HEK293 (cell line): ENCODE data around the gene IGSF23.

ENCODE experiments used
- CTCF ChIA-PET: fragments of 350-600 bp; formaldehyde crosslinking; extraction: SDS; loops from one replicate; lab custom pipeline; 2021; ENCODE audit warnings: antibody characterized with exemption; lab: Yijun Ruan, JAX
- POLR2A ChIA-PET: fragments of 300-600 bp; formaldehyde crosslinking; extraction: SDS; loops from one replicate; lab custom pipeline; 2020; ENCODE audit warnings: antibody characterized with exemption, inconsistent platforms; lab: Yijun Ruan, JAX
- H3K27ac ChIP-seq: fragments of 200-500 bp; sonication (Bioruptor generic); 2 replicates; pipeline ENCODE4 v1.5.1; 2014; ENCODE audit warnings: low read depth, low read length, control low read depth, inconsistent platforms; ENCODE audit errors: extremely low read depth
- H3K36me3 ChIP-seq, 2 experiments: fragments of 200-500 bp in 1 of 2; sonication (Bioruptor generic) in 1 of 2; 1 replicate in 1 of 2; 2 replicates in 1 of 2; pipeline ENCODE4 v1.5.1; 2014 to 2017; ENCODE audit warnings: inconsistent platforms in 2 of 2, low read length in 2 of 2; ENCODE audit not compliant: control insufficient read depth in 2 of 2, insufficient read depth in 1 of 2
- H3K4me1 ChIP-seq: fragments of 200-500 bp; sonication (Bioruptor generic); 2 replicates; pipeline ENCODE4 v1.5.1; 2014; ENCODE audit warnings: mild to moderate bottlenecking, low read length, inconsistent platforms; ENCODE audit not compliant: control insufficient read depth, insufficient read depth
- H3K4me3 ChIP-seq: 2 replicates; pipeline ENCODE4 v1.5.1; 2011; ENCODE audit warnings: low read depth, mild to moderate bottlenecking, control low read depth, low read length, moderate library complexity
- H3K9me3 ChIP-seq: fragments of 200-500 bp; sonication (Bioruptor generic); 2 replicates; pipeline ENCODE4 v1.5.1; 2014; ENCODE audit warnings: low read depth, low read length, inconsistent platforms; ENCODE audit not compliant: control insufficient read depth, insufficient read depth
- BCL11B ChIP-seq: fragments of 450-650 bp; formaldehyde crosslinking; IDR thresholded peaks from 2 replicates; pipeline ENCODE4 v1.5.1; 2016; ENCODE audit warnings: low read depth, missing biosample characterization, missing genetic modification characterization
- GLI4 ChIP-seq: fragments of 450-650 bp; formaldehyde crosslinking; IDR thresholded peaks from 2 replicates; pipeline ENCODE4 v1.5.1; 2016; ENCODE audit warnings: missing biosample characterization, missing genetic modification characterization
- HOXD13 ChIP-seq: sonication (generic); formaldehyde crosslinking; IDR thresholded peaks from 2 replicates; pipeline ENCODE4 v1.8.0; 2022; ENCODE audit warnings: missing genetic modification reagents, borderline replicate concordance
- TRIM28 ChIP-seq: IDR thresholded peaks from 2 replicates; pipeline ENCODE4 v1.6.1; 2011; ENCODE audit warnings: low read length, control low read depth, borderline replicate concordance
- YY2 ChIP-seq: fragments of 450-650 bp; formaldehyde crosslinking; IDR thresholded peaks from 2 replicates; pipeline ENCODE4 v1.5.1; 2016; ENCODE audit warnings: missing biosample characterization, missing genetic modification characterization
- ZBTB17 ChIP-seq: fragments of 450-650 bp; formaldehyde crosslinking; IDR thresholded peaks from 2 replicates; pipeline ENCODE4 v1.5.1; 2016; ENCODE audit warnings: missing biosample characterization, missing genetic modification characterization
- ZBTB20 ChIP-seq: fragments of 450-650 bp; formaldehyde crosslinking; IDR thresholded peaks from 2 replicates; pipeline ENCODE4 v1.5.1; 2016; ENCODE audit warnings: missing biosample characterization, missing genetic modification characterization
- ZBTB7A ChIP-seq: fragments of 450-650 bp; formaldehyde crosslinking; IDR thresholded peaks from 2 replicates; pipeline ENCODE4 v1.5.1; 2016; ENCODE audit warnings: low read depth, missing biosample characterization, missing genetic modification characterization
- ZNF266 ChIP-seq: fragments of 450-650 bp; formaldehyde crosslinking; IDR thresholded peaks from 2 replicates; pipeline ENCODE4 v1.5.1; 2016; ENCODE audit warnings: missing biosample characterization, missing genetic modification characterization, low read depth
- ZNF292 ChIP-seq: fragments of 450-650 bp; formaldehyde crosslinking; IDR thresholded peaks from 2 replicates; pipeline ENCODE4 v1.5.1; 2016; ENCODE audit warnings: low read depth, missing biosample characterization, missing genetic modification characterization, borderline replicate concordance
- ZNF350 ChIP-seq: fragments of 450-650 bp; formaldehyde crosslinking; IDR thresholded peaks from 2 replicates; pipeline ENCODE4 v1.5.0; 2017; ENCODE audit warnings: missing biosample characterization, mild to moderate bottlenecking, missing genetic modification characterization
- ZNF354C ChIP-seq: fragments of 450-650 bp; formaldehyde crosslinking; IDR thresholded peaks from 2 replicates; pipeline ENCODE4 v1.5.1; 2016; ENCODE audit warnings: missing biosample characterization, missing genetic modification characterization, low read depth, borderline replicate concordance
- ZNF423 ChIP-seq: fragments of 450-650 bp; formaldehyde crosslinking; IDR thresholded peaks from 2 replicates; pipeline ENCODE4 v1.5.1; 2016; ENCODE audit warnings: missing biosample characterization, missing genetic modification characterization
- ZNF501 ChIP-seq: fragments of 450-650 bp; formaldehyde crosslinking; IDR thresholded peaks from 2 replicates; pipeline ENCODE4 v1.5.1; 2016; ENCODE audit warnings: missing biosample characterization, missing genetic modification characterization
- ZNF549 ChIP-seq: fragments of 450-650 bp; IDR thresholded peaks from 2 replicates; pipeline ENCODE4 v1.5.1; 2018; ENCODE audit warnings: missing biosample characterization, missing genetic modification characterization, mild to moderate bottlenecking, inconsistent platforms, moderate library complexity
- ZNF585B ChIP-seq: fragments of 450-650 bp; formaldehyde crosslinking; IDR thresholded peaks from 2 replicates; pipeline ENCODE4 v1.5.1; 2016; ENCODE audit warnings: missing biosample characterization, missing genetic modification characterization
- ZNF600 ChIP-seq: fragments of 450-650 bp; formaldehyde crosslinking; IDR thresholded peaks from 2 replicates; pipeline ENCODE4 v1.5.1; 2016; ENCODE audit warnings: missing biosample characterization, missing genetic modification characterization
- ZNF610 ChIP-seq: fragments of 450-650 bp; formaldehyde crosslinking; IDR thresholded peaks from 2 replicates; pipeline ENCODE4 v1.5.1; 2016; ENCODE audit warnings: missing biosample characterization, missing genetic modification characterization, borderline replicate concordance
- ZNF768 ChIP-seq: fragments of 450-650 bp; formaldehyde crosslinking; IDR thresholded peaks from 2 replicates; pipeline ENCODE4 v1.5.1; 2018; ENCODE audit warnings: missing biosample characterization, mild to moderate bottlenecking, missing genetic modification characterization
- TF ChIP-seq, protein P1 (sequence below): fragments of 450-650 bp; formaldehyde crosslinking; IDR thresholded peaks from 2 replicates; pipeline ENCODE4 v1.5.1; 2016; ENCODE audit warnings: missing biosample characterization, missing genetic modification characterization
- TF ChIP-seq, protein P2 (sequence below): fragments of 450-650 bp; formaldehyde crosslinking; IDR thresholded peaks from 2 replicates; pipeline ENCODE4 v1.5.1; 2016; ENCODE audit warnings: missing biosample characterization, missing genetic modification characterization
- TF ChIP-seq, protein P3 (sequence below): fragments of 450-650 bp; formaldehyde crosslinking; IDR thresholded peaks from 2 replicates; pipeline ENCODE4 v1.5.1; 2017; ENCODE audit warnings: missing biosample characterization, missing genetic modification characterization
- TF ChIP-seq, protein P4 (sequence below): fragments of 450-650 bp; formaldehyde crosslinking; IDR thresholded peaks from 2 replicates; pipeline ENCODE4; 2016; ENCODE audit warnings: missing biosample characterization, missing genetic modification characterization

Gene IGSF23

DNA sequence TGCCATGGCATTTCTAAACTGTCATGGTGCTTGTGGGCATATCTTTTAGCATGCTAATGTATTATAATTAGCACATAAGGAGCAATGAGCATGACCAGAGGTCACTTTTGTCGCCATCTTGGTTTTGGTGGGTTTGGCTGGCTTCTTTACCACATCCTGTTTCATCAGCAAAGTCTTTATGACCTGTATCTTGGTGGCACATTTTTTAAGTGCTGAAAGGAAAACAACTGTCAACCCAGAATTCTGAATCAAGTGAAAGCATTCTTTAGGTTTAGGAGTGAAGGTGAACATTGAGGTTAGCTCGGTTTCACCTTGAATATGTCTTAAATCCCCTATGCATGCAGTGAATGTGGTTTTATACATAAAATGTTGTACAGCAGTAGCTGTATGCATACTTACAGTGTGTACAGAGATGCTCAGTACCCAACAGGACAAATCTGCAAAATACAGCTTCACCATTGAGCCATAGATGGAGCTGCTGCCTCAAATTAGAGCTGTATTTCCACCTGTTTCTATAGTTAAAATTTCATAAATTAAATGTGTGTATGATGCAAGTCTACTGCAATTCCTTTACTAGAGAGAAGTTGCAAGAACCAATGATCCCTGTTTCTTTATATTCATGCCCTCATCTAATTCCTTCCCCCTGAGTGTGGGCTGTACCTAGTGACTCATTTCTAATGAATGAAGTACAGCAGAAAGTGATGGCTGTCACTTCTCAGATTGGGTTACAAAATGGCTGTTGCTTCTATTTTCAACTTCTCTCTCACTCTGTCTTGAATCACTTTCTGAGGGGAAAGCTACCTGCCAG lies 25.2 kb upstream of the IGSF23 start (continued):
- TF ChIP-seq ZNF585B (tag by site-specific recombination) = peak; percentile 23; the same call in 1 of the 2 replicates
- peak; percentile 64 for TF ChIP-seq ZNF350 (tag by site-specific recombination)
- no peak for TF ChIP-seq ZBTB20 (tag by site-specific recombination)
- peak; percentile 54; the same call in 1 of the 2 replicates for TF ChIP-seq YY2 (tag by site-specific recombination)
- no peak for TF ChIP-seq HOXD13 (CRISPR knock-in tag)
- TF ChIP-seq TRIM28 = no peak
- no peak for TF ChIP-seq ZBTB7A (tag by site-specific recombination)
- no peak for TF ChIP-seq ZNF610 (tag by site-specific recombination)
- TF ChIP-seq, protein P1, sequence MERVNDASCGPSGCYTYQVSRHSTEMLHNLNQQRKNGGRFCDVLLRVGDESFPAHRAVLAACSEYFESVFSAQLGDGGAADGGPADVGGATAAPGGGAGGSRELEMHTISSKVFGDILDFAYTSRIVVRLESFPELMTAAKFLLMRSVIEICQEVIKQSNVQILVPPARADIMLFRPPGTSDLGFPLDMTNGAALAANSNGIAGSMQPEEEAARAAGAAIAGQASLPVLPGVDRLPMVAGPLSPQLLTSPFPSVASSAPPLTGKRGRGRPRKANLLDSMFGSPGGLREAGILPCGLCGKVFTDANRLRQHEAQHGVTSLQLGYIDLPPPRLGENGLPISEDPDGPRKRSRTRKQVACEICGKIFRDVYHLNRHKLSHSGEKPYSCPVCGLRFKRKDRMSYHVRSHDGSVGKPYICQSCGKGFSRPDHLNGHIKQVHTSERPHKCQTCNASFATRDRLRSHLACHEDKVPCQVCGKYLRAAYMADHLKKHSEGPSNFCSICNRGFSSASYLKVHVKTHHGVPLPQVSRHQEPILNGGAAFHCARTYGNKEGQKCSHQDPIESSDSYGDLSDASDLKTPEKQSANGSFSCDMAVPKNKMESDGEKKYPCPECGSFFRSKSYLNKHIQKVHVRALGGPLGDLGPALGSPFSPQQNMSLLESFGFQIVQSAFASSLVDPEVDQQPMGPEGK (tag by site-specific recombination) = 0 out of 2 replicates have a peak, but pooled peaks have one; percentile 15
- TF ChIP-seq ZNF768 = no peak
- no peak for TF ChIP-seq ZNF266 (tag by site-specific recombination)
- TF ChIP-seq, protein P2, sequence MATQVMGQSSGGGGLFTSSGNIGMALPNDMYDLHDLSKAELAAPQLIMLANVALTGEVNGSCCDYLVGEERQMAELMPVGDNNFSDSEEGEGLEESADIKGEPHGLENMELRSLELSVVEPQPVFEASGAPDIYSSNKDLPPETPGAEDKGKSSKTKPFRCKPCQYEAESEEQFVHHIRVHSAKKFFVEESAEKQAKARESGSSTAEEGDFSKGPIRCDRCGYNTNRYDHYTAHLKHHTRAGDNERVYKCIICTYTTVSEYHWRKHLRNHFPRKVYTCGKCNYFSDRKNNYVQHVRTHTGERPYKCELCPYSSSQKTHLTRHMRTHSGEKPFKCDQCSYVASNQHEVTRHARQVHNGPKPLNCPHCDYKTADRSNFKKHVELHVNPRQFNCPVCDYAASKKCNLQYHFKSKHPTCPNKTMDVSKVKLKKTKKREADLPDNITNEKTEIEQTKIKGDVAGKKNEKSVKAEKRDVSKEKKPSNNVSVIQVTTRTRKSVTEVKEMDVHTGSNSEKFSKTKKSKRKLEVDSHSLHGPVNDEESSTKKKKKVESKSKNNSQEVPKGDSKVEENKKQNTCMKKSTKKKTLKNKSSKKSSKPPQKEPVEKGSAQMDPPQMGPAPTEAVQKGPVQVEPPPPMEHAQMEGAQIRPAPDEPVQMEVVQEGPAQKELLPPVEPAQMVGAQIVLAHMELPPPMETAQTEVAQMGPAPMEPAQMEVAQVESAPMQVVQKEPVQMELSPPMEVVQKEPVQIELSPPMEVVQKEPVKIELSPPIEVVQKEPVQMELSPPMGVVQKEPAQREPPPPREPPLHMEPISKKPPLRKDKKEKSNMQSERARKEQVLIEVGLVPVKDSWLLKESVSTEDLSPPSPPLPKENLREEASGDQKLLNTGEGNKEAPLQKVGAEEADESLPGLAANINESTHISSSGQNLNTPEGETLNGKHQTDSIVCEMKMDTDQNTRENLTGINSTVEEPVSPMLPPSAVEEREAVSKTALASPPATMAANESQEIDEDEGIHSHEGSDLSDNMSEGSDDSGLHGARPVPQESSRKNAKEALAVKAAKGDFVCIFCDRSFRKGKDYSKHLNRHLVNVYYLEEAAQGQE = no peak

DNA sequence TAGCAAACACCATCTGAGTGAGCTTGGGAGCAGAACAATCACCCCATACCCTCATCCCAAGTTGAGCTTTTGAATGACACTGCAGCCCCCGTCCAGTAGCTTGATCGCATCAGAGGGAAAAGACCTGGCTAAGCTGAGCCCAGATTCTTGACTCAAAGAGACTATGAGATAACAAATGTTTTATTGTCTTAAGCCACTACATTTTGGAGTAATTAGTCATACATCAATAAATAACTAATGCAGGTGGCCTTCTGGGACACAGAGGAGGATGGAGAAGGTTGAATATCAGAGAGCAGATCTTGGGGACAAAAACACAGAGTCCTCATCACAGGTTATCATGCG lies 24.6 kb upstream of the IGSF23 start:
- Histone ChIP-seq H3K4me1 (no peaks in the 10 kb centered on the region), H3K36me3 (no peaks in the 10 kb centered on the region), H3K4me3 (no peak overlapping the region), H3K27ac (no peak overlapping the region), H3K9me3 (no peaks in the 10 kb centered on the region)
- TF ChIP-seq ZBTB17 (peak; percentile 9; the same call in 1 of the 2 replicates), ZNF292 (tag by site-specific recombination) (no peak)
- ChIA-PET POLR2A (interaction anchor here (1.1 kb wide), 1 partner anchor 55 kb away, joined by 3 read pairs; the partner anchor contains the start of gene PVR), CTCF (interaction anchor here (0.6 to 1.9 kb wide), 9 partner anchors 11 to 263 kb away, joined by 3 to 16 read pairs (median 5); partner anchors contain the start of gene IGSF23)

DNA sequence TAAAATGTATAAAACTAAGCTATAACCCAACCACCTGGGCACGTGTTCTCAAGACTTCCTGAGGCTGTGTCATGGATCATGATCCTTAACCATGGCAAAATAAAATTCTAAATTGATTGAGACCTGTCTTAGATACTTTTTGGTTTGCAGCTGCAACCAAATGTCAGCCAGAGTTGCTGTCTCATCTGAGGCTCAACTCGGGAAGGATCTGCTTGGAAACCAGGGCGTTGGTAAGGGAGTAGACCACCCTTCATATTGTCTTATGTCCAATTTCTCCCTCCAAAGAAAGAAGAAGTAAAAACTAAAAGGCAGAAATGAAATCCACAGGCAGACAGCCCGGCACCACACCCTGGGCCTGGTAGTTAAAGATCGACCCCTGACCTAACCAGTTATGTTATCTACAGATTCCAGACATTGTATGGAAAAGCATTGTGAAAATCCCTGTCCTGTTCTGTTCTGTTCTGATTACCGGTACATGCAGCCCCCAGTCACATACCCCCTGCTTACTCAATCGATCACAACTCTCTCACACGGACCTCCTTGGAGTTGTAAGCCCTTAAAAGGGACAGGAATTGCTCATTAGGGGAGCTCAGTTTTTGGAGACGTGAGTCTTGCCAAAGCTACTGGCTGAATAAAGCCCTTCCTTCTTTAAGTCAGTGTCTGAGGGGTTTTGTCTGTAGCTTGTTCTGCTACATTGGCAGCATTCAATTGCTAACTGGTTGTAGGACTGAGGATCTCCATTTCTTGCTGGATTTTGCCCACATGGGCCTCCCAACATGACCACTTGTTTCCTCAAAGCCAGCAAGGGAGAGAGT lies 22.9 kb upstream of the IGSF23 start:
- ChIA-PET CTCF (interaction anchor here (0.6 to 1.2 kb wide), 4 partner anchors 14 to 693 kb away, joined by 3 to 5 read pairs (median 4); no protein-coding TSS in a partner anchor), POLR2A (no interaction called here)
- no peaks in the 10 kb centered on the region for H3K4me1 ChIP-seq
- no peak for TF ChIP-seq ZNF600 (tag by site-specific recombination)
- TF ChIP-seq, protein P3, sequence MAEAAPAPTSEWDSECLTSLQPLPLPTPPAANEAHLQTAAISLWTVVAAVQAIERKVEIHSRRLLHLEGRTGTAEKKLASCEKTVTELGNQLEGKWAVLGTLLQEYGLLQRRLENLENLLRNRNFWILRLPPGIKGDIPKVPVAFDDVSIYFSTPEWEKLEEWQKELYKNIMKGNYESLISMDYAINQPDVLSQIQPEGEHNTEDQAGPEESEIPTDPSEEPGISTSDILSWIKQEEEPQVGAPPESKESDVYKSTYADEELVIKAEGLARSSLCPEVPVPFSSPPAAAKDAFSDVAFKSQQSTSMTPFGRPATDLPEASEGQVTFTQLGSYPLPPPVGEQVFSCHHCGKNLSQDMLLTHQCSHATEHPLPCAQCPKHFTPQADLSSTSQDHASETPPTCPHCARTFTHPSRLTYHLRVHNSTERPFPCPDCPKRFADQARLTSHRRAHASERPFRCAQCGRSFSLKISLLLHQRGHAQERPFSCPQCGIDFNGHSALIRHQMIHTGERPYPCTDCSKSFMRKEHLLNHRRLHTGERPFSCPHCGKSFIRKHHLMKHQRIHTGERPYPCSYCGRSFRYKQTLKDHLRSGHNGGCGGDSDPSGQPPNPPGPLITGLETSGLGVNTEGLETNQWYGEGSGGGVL (tag by site-specific recombination) = no peak
- no peak for TF ChIP-seq BCL11B (tag by site-specific recombination)
- TF ChIP-seq, protein P4, sequence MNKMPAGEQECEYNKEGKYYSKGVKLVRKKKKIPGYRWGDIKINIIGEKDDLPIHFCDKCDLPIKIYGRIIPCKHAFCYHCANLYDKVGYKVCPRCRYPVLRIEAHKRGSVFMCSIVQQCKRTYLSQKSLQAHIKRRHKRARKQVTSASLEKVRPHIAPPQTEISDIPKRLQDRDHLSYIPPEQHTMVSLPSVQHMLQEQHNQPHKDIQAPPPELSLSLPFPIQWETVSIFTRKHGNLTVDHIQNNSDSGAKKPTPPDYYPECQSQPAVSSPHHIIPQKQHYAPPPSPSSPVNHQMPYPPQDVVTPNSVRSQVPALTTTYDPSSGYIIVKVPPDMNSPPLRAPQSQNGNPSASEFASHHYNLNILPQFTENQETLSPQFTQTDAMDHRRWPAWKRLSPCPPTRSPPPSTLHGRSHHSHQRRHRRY (tag by site-specific recombination) = no peak
- no peak for TF ChIP-seq ZNF549 (tag by site-specific recombination)
- TF ChIP-seq GLI4 (tag by site-specific recombination) = no peak
- no peak for TF ChIP-seq ZNF354C (tag by site-specific recombination)
- TF ChIP-seq ZNF423 (tag by site-specific recombination) = no peak
- TF ChIP-seq ZNF501 = no peak

More for the DNA sequence above, 22.9 kb upstream of the IGSF23 start:
- H3K36me3 ChIP-seq = no peaks in the 10 kb centered on the region
- H3K27ac ChIP-seq = no peak overlapping the region
- no peaks in the 10 kb centered on the region for H3K9me3 ChIP-seq
- H3K4me3 ChIP-seq = no peak overlapping the region
